CD4-positive, alpha-beta T cell (primary cell): Measurements from ENCODE around the gene TSPAN9. TPM values are rescaled to one million over a fixed set of nuclear protein-coding genes. Genes with fewer than 3 reads are reported as not detected.

ENCODE experiments used
- ATAC-seq: fragments of 200-7000 bp; cut with Tn5 transposase; one replicate; pipeline ENCODE4 v1.10.0; 2022; ENCODE audit warnings: mild to moderate bottlenecking; ENCODE audit not compliant: poor library complexity
- CTCF ChIA-PET: fragments of 350-600 bp; sonication (Branson Sonifier 250); formaldehyde crosslinking; loops from one replicate; lab custom pipeline; 2021; ENCODE audit warnings: antibody characterized with exemption, inconsistent platforms; lab: Charles Lee
- POLR2A ChIA-PET: fragments of 350-600 bp; sonication (Branson Sonifier 250); formaldehyde crosslinking; loops from one replicate; lab custom pipeline; 2021; ENCODE audit warnings: antibody characterized with exemption, inconsistent platforms; lab: Charles Lee
- DNase-seq, 14 experiments: peaks; one replicate each; pipeline ENCODE4 v3.0.0-alpha.2; 2013 to 2020; ENCODE audit warnings: mixed read lengths in 2 of 14
- H3K27ac ChIP-seq, 2 donors: one replicate each; pipeline versions ENCODE4 v1.5.1 to v1.7.0; 2013; ENCODE audit warnings: low read length in 2 of 2, low read depth in 1 of 2, mild to moderate bottlenecking in 1 of 2
- H3K27me3 ChIP-seq, 2 experiments: 1 replicate in 1 of 2; 2 replicates in 1 of 2; pipeline versions ENCODE4 v1.6.1 to v1.7.0; 2013; ENCODE audit warnings: low read length in 2 of 2, control low read depth in 1 of 2, mild to moderate bottlenecking in 1 of 2, moderate library complexity in 1 of 2; ENCODE audit not compliant: insufficient read depth in 2 of 2, control insufficient read depth in 1 of 2
- H3K36me3 ChIP-seq: one replicate; pipeline ENCODE4 v1.6.1; 2013; ENCODE audit warnings: low read length, control low read depth; ENCODE audit not compliant: insufficient read depth
- H3K4me1 ChIP-seq: one replicate; pipeline ENCODE4 v1.6.1; 2013; ENCODE audit warnings: low read length, control low read depth; ENCODE audit not compliant: insufficient read depth
- H3K4me3 ChIP-seq: one replicate; pipeline ENCODE4 v1.5.1; 2013; ENCODE audit warnings: mild to moderate bottlenecking, low read length, moderate library complexity
- H3K9me3 ChIP-seq, 2 experiments: 1 replicate in 1 of 2; 2 replicates in 1 of 2; pipeline versions ENCODE4 v1.6.1 to v1.7.0; 2013; ENCODE audit warnings: low read length in 2 of 2, mild to moderate bottlenecking in 2 of 2, control low read depth in 1 of 2, moderate library complexity in 1 of 2; ENCODE audit not compliant: control insufficient read depth in 1 of 2, insufficient read depth in 1 of 2
- H3K27ac Mint-ChIP-seq: one replicate; pipeline ENCODE4 v1.8.0; 2020; ENCODE audit warnings: mixed read lengths
- H3K27me3 Mint-ChIP-seq: one replicate; pipeline ENCODE4 v1.8.0; 2021; ENCODE audit warnings: mixed read lengths
- H3K36me3 Mint-ChIP-seq: one replicate; pipeline ENCODE4 v1.8.0; 2021; ENCODE audit warnings: low read depth, mixed read lengths
- H3K4me1 Mint-ChIP-seq: one replicate; pipeline ENCODE4 v1.8.0; 2021; ENCODE audit warnings: low read depth, mixed read lengths
- H3K4me3 Mint-ChIP-seq: one replicate; pipeline ENCODE4 v1.8.0; 2020; ENCODE audit warnings: mild to moderate bottlenecking, mixed read lengths
- H3K9me3 Mint-ChIP-seq: one replicate; pipeline ENCODE4 v1.8.0; 2020; ENCODE audit warnings: mixed read lengths
- intact Hi-C, 2 experiments: fragments of 100-400 bp; cut with DNase I in 1 of 2; cut with micrococcal nuclease in 1 of 2; formaldehyde crosslinking; loops; one replicate each; pipeline versions ENCODE4 v1.15.1 to v1.9.0; 2023 to 2025; cut with DNase I, micrococcal nuclease
- total RNA-seq, 174 experiments: library from RNA in 2 of 174; stranded (reverse) in 2 of 174; gene quantifications; one replicate each; pipeline ENCODE4 v1.2.3 and lab custom pipeline; 2021 to 2026
- TF ChIP-seq, protein P1 (sequence below): fragments of 200-600 bp; IDR thresholded peaks from one replicate; pipeline ENCODE4 v1.8.0; 2022; ENCODE audit warnings: antibody characterized with exemption, mild to moderate bottlenecking

The TSPAN9 gene
- total RNA-seq, 2 experiments from 2014 or later, result 0.82 to 1.3 TPM

- POLR2A ChIA-PET, result no interaction called here
- CTCF ChIA-PET, result no interaction called here
These were observed 45.0 kb upstream of the TSPAN9 start for GRCh38 chr12:3032161-3032560.

DNA sequence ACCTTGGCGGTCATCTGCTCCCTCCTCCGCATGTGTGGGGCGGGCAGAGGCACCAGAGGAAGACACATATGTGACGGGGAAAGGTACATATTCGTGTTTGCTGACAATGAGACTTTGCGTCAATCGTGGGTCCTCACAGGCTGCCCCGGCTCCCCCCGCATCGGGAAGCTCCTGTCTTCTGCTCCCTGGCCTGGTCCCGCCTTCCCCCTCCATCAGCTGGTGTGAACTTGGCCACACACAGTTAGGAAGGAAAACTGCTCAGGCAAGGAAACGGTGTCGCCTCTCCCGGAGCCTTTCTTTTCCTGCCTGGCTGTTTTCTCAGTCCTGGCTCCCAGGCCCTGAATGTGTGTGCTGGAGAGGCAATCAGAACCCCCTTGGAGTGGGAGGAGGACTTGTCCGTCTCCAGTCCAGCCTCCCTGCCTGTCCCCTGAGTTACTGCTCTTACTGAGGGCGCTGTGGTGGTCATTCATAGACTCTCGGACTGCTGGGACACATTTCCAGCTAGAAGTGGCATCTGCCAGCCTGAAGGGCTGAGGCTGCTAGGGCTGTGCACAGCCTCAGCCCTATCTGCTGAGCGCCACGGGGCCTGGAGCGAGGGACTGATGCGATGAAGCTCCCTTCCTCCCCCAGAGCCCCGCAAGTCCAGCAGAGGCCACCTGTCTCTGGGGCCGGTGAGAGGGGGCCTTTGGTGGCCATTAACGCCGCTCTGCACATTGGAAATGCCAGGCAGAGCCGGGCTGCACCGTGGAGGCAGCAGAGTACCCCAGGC, 44.2 kb upstream of the TSPAN9 start:
- Histone ChIP-seq H3K4me1 (no peaks in the 10 kb centered on the region), H3K27me3 (peaks cover 0 to 2% of the 10 kb centered on the region in 2 experiments), H3K4me3 (no peak overlapping the region), H3K27ac (no peak overlapping the region), H3K36me3 (no peaks in the 10 kb centered on the region), H3K9me3 (no peaks in the 10 kb centered on the region)
- Mint-ChIP-seq H3K4me3 (no peak overlapping the region), H3K36me3 (no peaks in the 10 kb centered on the region), H3K4me1 (no peaks in the 10 kb centered on the region), H3K27me3 (peaks cover 6% of the 10 kb centered on the region), H3K9me3 (no peaks in the 10 kb centered on the region), H3K27ac (no peak overlapping the region)
- ChIA-PET CTCF (no interaction called here), POLR2A (no interaction called here)
- no peak for ATAC-seq
- intact Hi-C loops, result no loop called here
- TF ChIP-seq, protein P1, sequence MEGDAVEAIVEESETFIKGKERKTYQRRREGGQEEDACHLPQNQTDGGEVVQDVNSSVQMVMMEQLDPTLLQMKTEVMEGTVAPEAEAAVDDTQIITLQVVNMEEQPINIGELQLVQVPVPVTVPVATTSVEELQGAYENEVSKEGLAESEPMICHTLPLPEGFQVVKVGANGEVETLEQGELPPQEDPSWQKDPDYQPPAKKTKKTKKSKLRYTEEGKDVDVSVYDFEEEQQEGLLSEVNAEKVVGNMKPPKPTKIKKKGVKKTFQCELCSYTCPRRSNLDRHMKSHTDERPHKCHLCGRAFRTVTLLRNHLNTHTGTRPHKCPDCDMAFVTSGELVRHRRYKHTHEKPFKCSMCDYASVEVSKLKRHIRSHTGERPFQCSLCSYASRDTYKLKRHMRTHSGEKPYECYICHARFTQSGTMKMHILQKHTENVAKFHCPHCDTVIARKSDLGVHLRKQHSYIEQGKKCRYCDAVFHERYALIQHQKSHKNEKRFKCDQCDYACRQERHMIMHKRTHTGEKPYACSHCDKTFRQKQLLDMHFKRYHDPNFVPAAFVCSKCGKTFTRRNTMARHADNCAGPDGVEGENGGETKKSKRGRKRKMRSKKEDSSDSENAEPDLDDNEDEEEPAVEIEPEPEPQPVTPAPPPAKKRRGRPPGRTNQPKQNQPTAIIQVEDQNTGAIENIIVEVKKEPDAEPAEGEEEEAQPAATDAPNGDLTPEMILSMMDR, result no peak
- DNase-seq, result no peak

More at GRCh38 chr12:3032161-3032560, 45.0 kb upstream of the TSPAN9 start:
- no peaks in the 10 kb centered on the region for H3K4me1 ChIP-seq
- Mint-ChIP-seq H3K4me1 (no peaks in the 10 kb centered on the region), H3K27me3 (peaks cover 6% of the 10 kb centered on the region), H3K36me3 (no peaks in the 10 kb centered on the region), H3K27ac (no peak overlapping the region), H3K4me3 (no peak overlapping the region), H3K9me3 (no peaks in the 10 kb centered on the region)
- ATAC-seq (no peak), DNase-seq (no peak)
- no peaks in the 10 kb centered on the region for H3K36me3 ChIP-seq
- no peak overlapping the region for H3K27ac ChIP-seq
- TF ChIP-seq, protein P1, result no peak
- peaks cover 0 to 2% of the 10 kb centered on the region in 2 experiments for H3K27me3 ChIP-seq
- intact Hi-C loops, result no loop called here
- no peaks in the 10 kb centered on the region for H3K9me3 ChIP-seq
- H3K4me3 ChIP-seq, result no peak overlapping the region

- DNase-seq (no peak), ATAC-seq (no peak)
- H3K4me3 Mint-ChIP-seq, result no peak overlapping the region
- no peaks in the 10 kb centered on the region for H3K36me3 Mint-ChIP-seq
- H3K4me1 Mint-ChIP-seq, result no peaks in the 10 kb centered on the region
- TF ChIP-seq, protein P1, result no peak
- ChIA-PET CTCF (no interaction called here), POLR2A (no interaction called here)
- H3K27me3 Mint-ChIP-seq, result peaks cover 6% of the 10 kb centered on the region
- H3K27me3 ChIP-seq, result peaks cover 0 to 2% of the 10 kb centered on the region in 2 experiments
- H3K9me3 Mint-ChIP-seq, result no peaks in the 10 kb centered on the region
- no peaks in the 10 kb centered on the region for H3K4me1 ChIP-seq
- H3K4me3 ChIP-seq, result no peak overlapping the region
- H3K27ac ChIP-seq, result no peak overlapping the region
- no peaks in the 10 kb centered on the region for H3K9me3 ChIP-seq
- H3K27ac Mint-ChIP-seq, result no peak overlapping the region
- H3K36me3 ChIP-seq, result no peaks in the 10 kb centered on the region
- intact Hi-C loops, result no loop called here
These were observed 43.7 kb upstream of the TSPAN9 start for GRCh38 chr12:3033539-3033867.
